Measurements from ENCODE around the gene SNX7.

Gene SNX7

DNA sequence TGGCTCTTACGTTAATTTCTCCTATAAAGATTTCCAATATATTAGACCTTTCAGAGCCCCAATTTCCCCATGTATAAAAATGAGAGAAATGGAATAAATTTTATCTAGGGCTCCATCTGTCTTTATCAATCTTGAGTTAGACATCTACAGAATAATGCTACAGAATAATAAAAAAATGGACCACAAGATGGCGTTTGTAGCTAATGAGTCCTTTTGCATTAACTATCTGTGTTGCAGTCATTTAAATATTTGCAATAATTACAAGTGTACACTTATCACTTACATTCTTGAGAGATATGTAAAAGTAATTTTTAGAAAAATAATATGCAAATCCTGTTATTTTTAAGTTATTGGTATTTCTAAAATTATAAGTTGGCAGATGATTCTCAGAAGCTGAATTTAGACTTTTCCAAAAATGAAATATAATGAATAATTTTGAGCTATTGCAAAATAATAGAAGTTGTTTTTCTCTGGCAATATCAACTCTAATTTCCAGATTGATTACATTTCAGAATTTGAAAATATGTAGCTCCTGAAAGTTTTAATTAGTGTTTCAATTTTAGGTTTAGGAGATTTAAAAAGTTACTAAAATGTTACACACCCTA, 87.7 kb downstream of the SNX7 start:
- H3K4me3 ChIP-seq (replicated peaks; ENCODE audit: low read depth, low read length) = no peak overlapping the region
- TF ChIP-seq, protein P1, sequence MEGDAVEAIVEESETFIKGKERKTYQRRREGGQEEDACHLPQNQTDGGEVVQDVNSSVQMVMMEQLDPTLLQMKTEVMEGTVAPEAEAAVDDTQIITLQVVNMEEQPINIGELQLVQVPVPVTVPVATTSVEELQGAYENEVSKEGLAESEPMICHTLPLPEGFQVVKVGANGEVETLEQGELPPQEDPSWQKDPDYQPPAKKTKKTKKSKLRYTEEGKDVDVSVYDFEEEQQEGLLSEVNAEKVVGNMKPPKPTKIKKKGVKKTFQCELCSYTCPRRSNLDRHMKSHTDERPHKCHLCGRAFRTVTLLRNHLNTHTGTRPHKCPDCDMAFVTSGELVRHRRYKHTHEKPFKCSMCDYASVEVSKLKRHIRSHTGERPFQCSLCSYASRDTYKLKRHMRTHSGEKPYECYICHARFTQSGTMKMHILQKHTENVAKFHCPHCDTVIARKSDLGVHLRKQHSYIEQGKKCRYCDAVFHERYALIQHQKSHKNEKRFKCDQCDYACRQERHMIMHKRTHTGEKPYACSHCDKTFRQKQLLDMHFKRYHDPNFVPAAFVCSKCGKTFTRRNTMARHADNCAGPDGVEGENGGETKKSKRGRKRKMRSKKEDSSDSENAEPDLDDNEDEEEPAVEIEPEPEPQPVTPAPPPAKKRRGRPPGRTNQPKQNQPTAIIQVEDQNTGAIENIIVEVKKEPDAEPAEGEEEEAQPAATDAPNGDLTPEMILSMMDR (IDR thresholded peaks at IDR 0.05; ENCODE audit: low read length, missing control alignments) = peak; percentile 49
- DNase-seq (ENCODE audit: low read depth) = peak; percentile 20

DNA sequence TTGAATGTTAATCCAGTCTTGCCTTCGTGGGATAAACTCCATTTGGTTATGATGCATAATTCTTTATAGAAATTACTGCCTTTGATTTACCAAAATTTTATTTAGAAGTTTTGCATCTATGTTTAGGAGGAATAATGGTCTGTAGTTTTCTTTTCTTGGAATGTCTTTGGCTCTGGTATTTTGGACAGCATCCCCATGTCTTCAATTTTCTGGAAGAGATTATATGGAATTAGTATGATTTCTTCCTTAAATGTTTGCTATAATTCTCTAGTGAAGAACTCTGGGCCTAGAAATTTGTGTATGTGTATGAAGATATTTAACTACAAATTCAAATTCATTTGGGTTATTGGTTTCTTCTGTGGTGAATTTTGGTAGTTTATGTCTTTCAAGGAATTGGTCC, 92.7 kb downstream of the SNX7 start:
- no peak for DNase-seq (ENCODE audit: low read depth)
- TF ChIP-seq, protein P1 (IDR thresholded peaks at IDR 0.05; ENCODE audit: low read length, missing control alignments) = no peak
- H3K4me3 ChIP-seq (replicated peaks; ENCODE audit: low read depth, low read length) = no peak overlapping the region

DNA sequence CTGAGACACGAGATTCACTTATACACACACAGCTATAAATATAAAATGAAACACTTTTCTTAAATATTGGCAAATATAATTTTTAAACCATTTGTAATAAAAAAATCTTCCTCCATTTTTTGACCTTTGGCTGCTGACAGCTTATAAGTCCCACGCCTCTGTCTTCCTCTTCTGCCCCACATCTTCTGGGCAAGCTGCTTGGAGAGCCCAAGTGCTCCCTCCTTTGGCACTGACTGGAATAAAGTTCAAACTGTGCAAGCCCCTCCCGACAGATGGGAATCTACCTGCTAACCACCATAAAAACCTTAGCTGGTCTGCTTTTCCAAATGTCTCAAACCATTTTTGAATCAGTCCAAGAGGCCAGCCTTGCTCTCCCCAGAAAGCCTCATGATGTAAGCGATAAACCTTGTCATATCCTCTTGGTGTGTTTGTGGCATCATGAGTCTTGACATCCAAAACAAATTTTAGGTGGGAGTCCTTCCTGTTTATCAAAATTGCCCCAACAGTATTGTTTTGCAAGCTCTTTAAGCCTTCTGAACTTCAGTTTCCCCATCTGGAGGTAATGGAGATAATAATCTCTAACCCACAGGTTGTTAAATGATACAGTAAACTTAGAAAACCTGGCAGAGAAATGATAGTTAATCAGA, 99.8 kb downstream of the SNX7 start:
- no peak for DNase-seq (ENCODE audit: low read depth)
- no peak overlapping the region for H3K4me3 ChIP-seq (replicated peaks; ENCODE audit: low read depth, low read length)
- TF ChIP-seq, protein P1 (IDR thresholded peaks at IDR 0.05; ENCODE audit: low read length, missing control alignments) = peak; percentile 2

DNA sequence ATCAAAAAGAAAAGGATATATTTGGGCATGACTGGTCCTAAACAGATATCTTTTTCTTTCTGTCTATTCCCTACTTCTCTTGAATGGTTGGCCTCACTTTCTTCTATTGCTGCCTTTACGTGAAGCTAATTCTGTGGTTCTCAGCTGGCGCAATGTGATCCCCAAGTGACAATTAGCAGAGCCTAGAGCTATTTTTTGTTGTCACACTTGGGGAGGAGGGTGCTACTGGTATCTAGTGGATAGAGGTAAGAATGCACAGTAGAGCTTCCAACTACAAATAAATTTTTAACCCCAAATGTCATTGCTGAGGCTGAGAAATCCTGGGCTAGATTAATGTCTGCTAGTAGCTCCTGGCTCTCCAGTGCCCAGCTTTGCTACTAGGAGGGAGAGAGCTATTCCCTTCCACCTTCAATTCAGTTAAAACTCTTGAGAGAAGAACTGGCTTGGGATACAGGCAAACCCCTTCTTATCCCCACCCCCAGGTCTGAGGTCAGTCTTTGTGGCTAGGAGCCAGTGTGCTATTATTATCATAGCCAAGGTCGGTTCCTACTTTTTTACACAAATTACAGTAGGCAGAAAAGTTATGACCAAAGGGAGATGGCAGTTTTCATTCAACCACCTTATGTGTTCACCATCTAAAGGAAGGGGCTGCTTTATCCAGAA, 102.1 kb downstream of the SNX7 start:
- no peak overlapping the region for H3K4me3 ChIP-seq (replicated peaks; ENCODE audit: low read depth, low read length)
- TF ChIP-seq, protein P1 (IDR thresholded peaks at IDR 0.05; ENCODE audit: low read length, missing control alignments) = no peak
- no peak for DNase-seq (ENCODE audit: low read depth)

DNA sequence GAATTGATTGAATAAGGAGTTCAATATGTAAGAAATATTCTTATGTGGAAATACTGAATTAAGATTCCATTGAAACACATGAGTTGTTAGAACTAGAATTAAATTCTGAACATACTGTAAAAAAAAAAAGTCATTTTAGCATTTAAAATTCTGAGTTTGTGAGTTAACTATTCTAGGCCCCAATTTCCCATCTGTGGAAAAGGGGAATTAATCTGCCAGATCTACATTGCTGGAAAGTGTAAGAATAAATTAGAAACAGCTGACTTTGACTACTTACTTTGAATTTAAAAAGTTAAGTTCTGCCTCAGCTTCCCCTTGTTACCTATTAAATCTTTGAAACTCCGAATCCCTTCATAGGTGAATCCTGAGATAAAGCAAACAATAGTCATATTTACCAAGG, 103.0 kb downstream of the SNX7 start:
- H3K4me3 ChIP-seq (replicated peaks; ENCODE audit: low read depth, low read length) = no peak overlapping the region
- TF ChIP-seq, protein P1 (IDR thresholded peaks at IDR 0.05; ENCODE audit: low read length, missing control alignments) = no peak
- DNase-seq (ENCODE audit: low read depth) = no peak

DNA sequence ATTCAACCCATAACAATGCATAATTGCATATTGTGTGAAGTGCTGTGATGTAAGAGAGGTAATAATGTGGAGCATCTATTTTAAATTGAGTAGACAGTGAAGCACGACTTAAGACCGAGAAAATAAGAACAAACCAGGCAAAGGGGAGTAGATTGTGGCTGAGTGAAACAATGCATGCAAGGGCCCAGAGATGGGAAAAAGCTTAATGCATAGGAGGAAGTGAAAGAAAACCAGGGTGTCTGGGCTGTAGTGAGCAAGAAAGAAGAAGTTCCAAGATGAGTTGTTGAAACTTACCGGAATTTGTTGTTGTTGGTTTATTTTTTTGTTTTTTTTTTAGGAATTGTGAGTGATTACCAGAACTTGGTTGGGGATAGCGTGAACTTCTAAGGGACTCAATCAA, 104.7 kb downstream of the SNX7 start:
- TF ChIP-seq, protein P1 (IDR thresholded peaks at IDR 0.05; ENCODE audit: low read length, missing control alignments) = no peak
- H3K4me3 ChIP-seq (replicated peaks; ENCODE audit: low read depth, low read length) = no peak overlapping the region
- no peak for DNase-seq (ENCODE audit: low read depth)

Data from fibroblast of pulmonary artery (primary cell).